ENCODE results near the gene TXNDC15. TPM values are rescaled to one million over a fixed set of nuclear protein-coding genes. Genes with fewer than 3 reads are reported as not detected.
"Not testable (repeated sequence)": the region's sequence is repeated elsewhere in the genome, so short reads cannot be mapped to it uniquely, and the experiment has no call there.

The TXNDC15 gene
- total RNA-seq, 2 experiments from 2014 or later, result 51.0 to 56.9 TPM

DNA sequence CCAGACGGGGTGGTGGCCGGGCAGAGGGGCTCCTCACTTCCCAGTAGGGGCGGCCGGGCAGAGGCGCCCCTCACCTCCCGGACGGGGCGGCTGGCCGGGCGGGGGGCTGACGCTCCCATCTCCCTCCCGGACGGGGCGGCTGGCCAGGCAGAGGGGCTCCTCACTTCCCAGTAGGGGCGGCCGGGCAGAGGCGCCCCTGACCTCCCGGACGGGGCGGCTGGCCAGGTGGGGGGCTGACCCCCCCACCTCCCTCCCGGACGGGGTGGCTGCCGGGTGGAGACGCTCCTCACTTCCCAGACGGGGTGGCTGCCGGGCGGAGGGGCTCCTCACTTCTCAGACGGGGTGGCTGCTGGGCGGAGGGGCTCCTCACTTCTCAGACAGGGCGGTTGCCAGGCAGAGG, 7.5 kb downstream of the TXNDC15 start:
- H3K4me3 Mint-ChIP-seq, H3K27me3 Mint-ChIP-seq, DNase-seq, POLR2A ChIA-PET, CTCF ChIA-PET, H3K27ac Mint-ChIP-seq, H3K9me3 Mint-ChIP-seq: not testable (repeated sequence)
- H3K4me1 Mint-ChIP-seq, result peaks cover 28% of the 10 kb centered on the region
- H3K36me3 Mint-ChIP-seq (ENCODE audit: low read depth), result peaks cover 20% of the 10 kb centered on the region

DNA sequence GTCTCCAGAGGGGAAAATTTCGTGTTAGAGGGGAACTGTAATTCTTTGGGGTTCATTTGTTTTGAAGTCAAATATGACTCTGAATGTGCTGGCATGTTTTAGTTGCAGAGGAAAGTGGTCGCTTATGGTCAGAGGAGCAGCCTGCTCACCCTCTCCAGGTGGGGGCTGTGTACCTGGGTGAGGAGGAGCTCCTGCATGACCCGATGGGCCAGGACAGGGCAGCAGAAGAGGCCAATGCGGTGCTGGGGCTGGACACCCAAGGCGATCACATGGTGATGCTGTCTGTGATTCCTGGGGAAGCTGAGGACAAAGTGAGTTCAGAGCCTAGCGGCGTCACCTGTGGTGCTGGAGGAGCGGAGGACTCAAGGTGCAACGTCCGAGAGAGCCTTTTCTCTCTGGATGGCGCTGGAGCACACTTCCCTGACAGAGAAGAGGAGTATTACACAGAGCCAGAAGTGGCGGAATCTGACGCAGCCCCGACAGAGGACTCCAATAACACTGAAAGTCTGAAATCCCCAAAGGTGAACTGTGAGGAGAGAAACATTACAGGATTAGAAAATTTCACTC, 13.5 kb downstream of the TXNDC15 start:
- Mint-ChIP-seq H3K36me3 (ENCODE audit: low read depth) (peaks cover 36% of the 10 kb centered on the region), H3K9me3 (no peaks in the 10 kb centered on the region), H3K4me3 (no peak overlapping the region), H3K27me3 (no peaks in the 10 kb centered on the region), H3K4me1 (peaks cover 6% of the 10 kb centered on the region), H3K27ac (no peak overlapping the region)
- no peak for DNase-seq
- ChIA-PET CTCF (no interaction called here), POLR2A (interaction anchor here (1.2 kb wide), 1 partner anchor 14 kb away, joined by 3 read pairs; the partner anchor contains the start of gene TXNDC15)

- Mint-ChIP-seq H3K36me3 (ENCODE audit: low read depth) (peaks cover 44% of the 10 kb centered on the region), H3K9me3 (no peaks in the 10 kb centered on the region), H3K27me3 (no peaks in the 10 kb centered on the region), H3K27ac (no peak overlapping the region), H3K4me3 (no peak overlapping the region), H3K4me1 (peaks cover 8% of the 10 kb centered on the region)
- no peak for DNase-seq
- ChIA-PET POLR2A (interaction anchor here (1.2 kb wide), 1 partner anchor 15 kb away, joined by 3 read pairs; the partner anchor contains the start of gene PCBD2), CTCF (no interaction called here)
Observed at GRCh38 chr5:134889335-134889734, 15.2 kb downstream of the TXNDC15 start.

DNA sequence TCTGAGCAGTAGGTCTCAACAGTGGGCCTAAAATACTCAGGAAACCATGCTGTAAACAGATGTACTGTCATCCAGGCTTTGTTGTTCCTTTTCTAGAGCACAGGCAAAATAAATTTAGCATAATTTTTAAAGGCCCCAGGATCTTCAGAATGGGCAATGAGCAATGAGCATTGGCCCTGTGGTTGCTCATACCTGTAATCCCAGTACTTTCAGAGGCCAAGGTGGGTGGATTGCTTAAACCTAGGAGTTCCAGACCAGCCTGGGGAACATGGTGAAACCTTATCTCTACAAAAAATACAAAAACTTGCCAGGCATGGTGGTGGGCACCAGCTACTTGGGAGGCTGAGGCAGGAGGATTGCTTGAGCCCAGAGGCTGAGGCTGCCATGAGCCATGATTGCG, 17.3 kb downstream of the TXNDC15 start:
- POLR2A ChIA-PET, result interaction anchor here (0.8 kb wide), 1 partner anchor 13 kb away, joined by 3 read pairs; the partner anchor contains the start of gene PCBD2
- Mint-ChIP-seq H3K27ac (no peak overlapping the region), H3K4me1 (peaks cover 3% of the 10 kb centered on the region), H3K9me3 (no peaks in the 10 kb centered on the region), H3K36me3 (ENCODE audit: low read depth) (peaks cover 56% of the 10 kb centered on the region), H3K27me3 (no peaks in the 10 kb centered on the region), H3K4me3 (no peak overlapping the region)
- CTCF ChIA-PET, result interaction anchor here (1.3 kb wide), 1 partner anchor 13 kb away, joined by 4 read pairs; no protein-coding TSS in a partner anchor
- DNase-seq, result no peak

- H3K27me3 Mint-ChIP-seq, result no peaks in the 10 kb centered on the region
- POLR2A ChIA-PET, result interaction anchor here (0.8 kb wide), 1 partner anchor 13 kb away, joined by 3 read pairs; the partner anchor contains the start of gene PCBD2
- peaks cover 3% of the 10 kb centered on the region for H3K4me1 Mint-ChIP-seq
- peaks cover 56% of the 10 kb centered on the region for H3K36me3 Mint-ChIP-seq (ENCODE audit: low read depth)
- CTCF ChIA-PET, result interaction anchor here (1.3 kb wide), 1 partner anchor 12 kb away, joined by 4 read pairs; no protein-coding TSS in a partner anchor
- no peaks in the 10 kb centered on the region for H3K9me3 Mint-ChIP-seq
- H3K4me3 Mint-ChIP-seq, result no peak overlapping the region
- DNase-seq, result no peak
- no peak overlapping the region for H3K27ac Mint-ChIP-seq
Observed at GRCh38 chr5:134892282-134892681, 18.1 kb downstream of the TXNDC15 start.

GRCh38 chr5:134892926-134893325, 18.8 kb downstream of the TXNDC15 start:
- Mint-ChIP-seq H3K4me3 (no peak overlapping the region), H3K4me1 (peaks cover 3% of the 10 kb centered on the region), H3K9me3 (no peaks in the 10 kb centered on the region), H3K36me3 (ENCODE audit: low read depth) (peaks cover 50% of the 10 kb centered on the region), H3K27me3 (no peaks in the 10 kb centered on the region), H3K27ac (no peak overlapping the region)
- ChIA-PET POLR2A (no interaction called here), CTCF (interaction anchor here (0.5 to 1.3 kb wide), 2 partner anchors 11 to 73 kb away, joined by 3 to 4 read pairs; no protein-coding TSS in a partner anchor)
- no peak for DNase-seq

DNA sequence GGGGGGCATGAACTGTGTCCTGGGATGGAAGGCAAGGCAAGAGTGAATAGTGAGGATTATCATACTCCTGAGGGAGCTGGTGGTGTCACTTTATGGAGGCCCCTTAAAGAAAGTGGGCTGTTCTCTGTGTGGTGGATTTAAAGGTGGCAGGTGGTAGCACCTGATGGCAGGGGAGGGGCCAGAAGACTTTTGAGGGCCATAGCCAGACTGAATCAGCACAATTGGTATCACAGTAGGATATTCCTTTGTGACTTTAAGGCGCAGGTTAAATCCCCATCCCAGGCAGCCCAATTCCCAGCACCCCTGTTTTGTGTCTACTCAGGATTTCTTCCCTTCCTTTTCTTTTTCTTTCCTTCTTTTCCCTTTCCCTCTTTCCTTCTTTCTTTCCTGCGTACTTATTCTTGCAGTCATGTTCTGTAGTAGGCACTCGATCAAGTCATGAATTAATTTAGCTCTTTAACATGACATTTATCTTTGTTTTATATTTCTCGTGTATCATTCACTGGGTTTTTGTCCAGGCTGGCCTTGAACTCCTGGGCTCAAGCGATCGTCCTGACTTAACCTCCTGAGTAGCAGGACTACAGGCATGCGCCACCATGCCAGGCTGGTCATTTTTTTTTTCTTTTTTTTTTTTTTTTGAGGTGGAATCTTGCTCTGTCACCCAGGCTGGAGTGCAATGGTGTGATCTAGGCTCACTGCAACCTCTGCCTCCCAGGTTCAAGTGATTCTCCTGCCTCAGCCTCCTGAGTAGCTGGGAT, 19.8 kb downstream of the TXNDC15 start:
- H3K27me3 Mint-ChIP-seq, result no peaks in the 10 kb centered on the region
- no peaks in the 10 kb centered on the region for H3K9me3 Mint-ChIP-seq
- DNase-seq, result no peak
- CTCF ChIA-PET, result no interaction called here
- no peak overlapping the region for H3K27ac Mint-ChIP-seq
- H3K4me1 Mint-ChIP-seq, result peaks cover 3% of the 10 kb centered on the region
- peaks cover 45% of the 10 kb centered on the region for H3K36me3 Mint-ChIP-seq (ENCODE audit: low read depth)
- no peak overlapping the region for H3K4me3 Mint-ChIP-seq
- POLR2A ChIA-PET, result no interaction called here

- CTCF ChIA-PET, result interaction anchor here (1.3 kb wide), 1 partner anchor 143 kb away, joined by 4 read pairs; the partner anchor contains the start of gene DDX46
- H3K27ac Mint-ChIP-seq, result peak overlapping the region; percentile 40
- peaks cover 23% of the 10 kb centered on the region for H3K36me3 Mint-ChIP-seq (ENCODE audit: low read depth)
- no peak overlapping the region for H3K4me3 Mint-ChIP-seq
- POLR2A ChIA-PET, result no interaction called here
- no peaks in the 10 kb centered on the region for H3K27me3 Mint-ChIP-seq
- H3K4me1 Mint-ChIP-seq, result peaks cover 21% of the 10 kb centered on the region
- DNase-seq, result no peak
- H3K9me3 Mint-ChIP-seq, result no peaks in the 10 kb centered on the region
Observed at GRCh38 chr5:134902071-134902801, 28.1 kb downstream of the TXNDC15 start.

DNA sequence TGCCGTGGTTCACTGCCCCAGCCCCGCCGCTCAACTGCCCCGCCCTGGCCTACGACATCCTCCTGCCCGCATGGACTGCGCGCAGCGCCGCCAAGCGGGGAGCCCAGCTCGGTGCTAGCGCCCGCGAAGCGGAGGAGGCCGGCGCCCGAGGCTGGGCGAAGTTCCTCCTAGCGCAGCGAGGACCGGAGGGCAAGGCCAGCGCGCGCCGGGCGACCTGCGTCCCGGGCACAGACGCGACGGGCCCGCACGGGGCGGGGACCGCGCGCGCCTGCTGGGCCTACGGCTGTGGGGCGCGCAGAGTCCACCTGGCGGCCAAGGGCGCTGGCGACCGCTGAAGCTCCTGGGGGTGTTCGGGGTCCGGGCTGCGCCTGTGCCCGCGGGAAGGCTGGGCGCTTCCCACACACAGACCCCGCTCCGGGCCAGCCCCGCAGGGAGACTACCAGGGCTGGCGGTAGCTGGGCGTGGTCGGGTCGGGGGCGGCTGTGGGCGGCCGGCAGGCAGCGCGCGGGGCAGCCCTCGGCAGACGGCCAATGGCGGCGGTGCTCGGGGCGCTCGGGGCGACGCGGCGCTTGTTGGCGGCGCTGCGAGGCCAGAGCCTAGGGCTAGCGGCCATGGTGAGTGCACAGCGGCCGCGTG, 30.6 kb downstream of the TXNDC15 start, which contains the start of gene PCBD2:
Gene PCBD2, plus strand, starts transcription at position 522 of the 636 bp plus-strand sequence. Its CDS starts 9 bp downstream, at position 531.
- Mint-ChIP-seq H3K4me3 (peak within 1 kb of the TSS; percentile 95), H3K27me3 (no peaks in the 10 kb centered on the region), H3K27ac (peak within 1 kb of the TSS; percentile 98), H3K36me3 (ENCODE audit: low read depth) (peaks cover 23% of the 10 kb centered on the region), H3K4me1 (peaks cover 29% of the 10 kb centered on the region), H3K9me3 (no peaks in the 10 kb centered on the region)
- peak; percentile 94 for DNase-seq
- ChIA-PET POLR2A (interaction anchor here (0.8 to 4.2 kb wide), 41 partner anchors 8 to 727 kb away, joined by 3 to 83 read pairs (median 5); partner anchors contain the start of genes C5orf24, CAMLG, CDKL3 and CDKN2AIPNL), CTCF (interaction anchor here (0.8 to 3.8 kb wide), 24 partner anchors 9 to 317 kb away, joined by 3 to 45 read pairs (median 8); partner anchors contain the start of genes C5orf24, CAMLG, DDX46 and SEC24A)

GRCh38 chr5:134905246-134905996, 31.2 kb downstream of the TXNDC15 start:
- peak; percentile 70 for DNase-seq
- peak overlapping the region; percentile 95 for H3K4me3 Mint-ChIP-seq
- H3K27me3 Mint-ChIP-seq, result no peaks in the 10 kb centered on the region
- H3K36me3 Mint-ChIP-seq (ENCODE audit: low read depth), result peaks cover 23% of the 10 kb centered on the region
- POLR2A ChIA-PET, result interaction anchor here (0.9 to 4.2 kb wide), 36 partner anchors 8 to 728 kb away, joined by 3 to 83 read pairs (median 6); partner anchors contain the start of genes C5orf24, CAMLG, CDKL3 and CDKN2AIPNL
- H3K27ac Mint-ChIP-seq, result peak overlapping the region; percentile 98
- H3K9me3 Mint-ChIP-seq, result no peaks in the 10 kb centered on the region
- CTCF ChIA-PET, result interaction anchor here (0.6 to 3.8 kb wide), 19 partner anchors 13 to 625 kb away, joined by 3 to 45 read pairs (median 9); partner anchors contain the start of genes C5orf24, CAMLG, DDX46 and SEC24A
- H3K4me1 Mint-ChIP-seq, result peaks cover 34% of the 10 kb centered on the region

- ChIA-PET CTCF (interaction anchor here (3.1 to 3.8 kb wide), 3 partner anchors 12 to 148 kb away, joined by 18 to 45 read pairs (median 27); partner anchors contain the start of gene DDX46), POLR2A (interaction anchor here (0.9 to 4.2 kb wide), 6 partner anchors 7 to 61 kb away, joined by 3 to 83 read pairs (median 11); partner anchors contain the start of genes C5orf24 and TXNDC15)
- Mint-ChIP-seq H3K27me3 (no peaks in the 10 kb centered on the region), H3K36me3 (ENCODE audit: low read depth) (peaks cover 28% of the 10 kb centered on the region), H3K27ac (peak overlapping the region; percentile 76), H3K4me3 (peak overlapping the region; percentile 60), H3K4me1 (peaks cover 38% of the 10 kb centered on the region), H3K9me3 (no peaks in the 10 kb centered on the region)
- no peak for DNase-seq
Observed at GRCh38 chr5:134906811-134907210, 32.6 kb downstream of the TXNDC15 start.
